HEK293 (cell line): ENCODE data around the gene CISH.

Source experiments
- CTCF ChIA-PET: fragments of 350-600 bp; formaldehyde crosslinking; extraction: SDS; loops from one replicate; lab custom pipeline; 2021; ENCODE audit warnings: antibody characterized with exemption; lab: Yijun Ruan, JAX
- POLR2A ChIA-PET: fragments of 300-600 bp; formaldehyde crosslinking; extraction: SDS; loops from one replicate; lab custom pipeline; 2020; ENCODE audit warnings: antibody characterized with exemption, inconsistent platforms; lab: Yijun Ruan, JAX
- H3K27ac ChIP-seq: fragments of 200-500 bp; sonication (Bioruptor generic); 2 replicates; pipeline ENCODE4 v1.5.1; 2014; ENCODE audit warnings: low read depth, low read length, control low read depth, inconsistent platforms; ENCODE audit errors: extremely low read depth
- H3K36me3 ChIP-seq, 2 experiments: fragments of 200-500 bp in 1 of 2; sonication (Bioruptor generic) in 1 of 2; 1 replicate in 1 of 2; 2 replicates in 1 of 2; pipeline ENCODE4 v1.5.1; 2014 to 2017; ENCODE audit warnings: inconsistent platforms in 2 of 2, low read length in 2 of 2; ENCODE audit not compliant: control insufficient read depth in 2 of 2, insufficient read depth in 1 of 2
- H3K4me1 ChIP-seq: fragments of 200-500 bp; sonication (Bioruptor generic); 2 replicates; pipeline ENCODE4 v1.5.1; 2014; ENCODE audit warnings: mild to moderate bottlenecking, low read length, inconsistent platforms; ENCODE audit not compliant: control insufficient read depth, insufficient read depth
- H3K4me3 ChIP-seq: 2 replicates; pipeline ENCODE4 v1.5.1; 2011; ENCODE audit warnings: low read depth, mild to moderate bottlenecking, control low read depth, low read length, moderate library complexity
- H3K9me3 ChIP-seq: fragments of 200-500 bp; sonication (Bioruptor generic); 2 replicates; pipeline ENCODE4 v1.5.1; 2014; ENCODE audit warnings: low read depth, low read length, inconsistent platforms; ENCODE audit not compliant: control insufficient read depth, insufficient read depth
- BCL11B ChIP-seq: fragments of 450-650 bp; formaldehyde crosslinking; IDR thresholded peaks from 2 replicates; pipeline ENCODE4 v1.5.1; 2016; ENCODE audit warnings: low read depth, missing biosample characterization, missing genetic modification characterization
- HOXD13 ChIP-seq: sonication (generic); formaldehyde crosslinking; IDR thresholded peaks from 2 replicates; pipeline ENCODE4 v1.8.0; 2022; ENCODE audit warnings: missing genetic modification reagents, borderline replicate concordance
- KLF16 ChIP-seq: fragments of 450-650 bp; formaldehyde crosslinking; IDR thresholded peaks from 2 replicates; pipeline ENCODE4 v1.5.1; 2017; ENCODE audit warnings: missing biosample characterization, missing genetic modification characterization
- SALL2 ChIP-seq: fragments of 450-650 bp; formaldehyde crosslinking; IDR thresholded peaks from 2 replicates; pipeline ENCODE4 v1.5.0; 2017; ENCODE audit warnings: missing biosample characterization, mild to moderate bottlenecking, missing genetic modification characterization, borderline replicate concordance
- SP2 ChIP-seq: fragments of 450-650 bp; formaldehyde crosslinking; IDR thresholded peaks from 2 replicates; pipeline ENCODE4 v1.5.1; 2016; ENCODE audit warnings: missing biosample characterization, missing genetic modification characterization
- WT1 ChIP-seq: fragments of 450-650 bp; formaldehyde crosslinking; IDR thresholded peaks from 2 replicates; pipeline ENCODE4 v1.5.1; 2016; ENCODE audit warnings: missing biosample characterization, missing genetic modification characterization
- ZNF112 ChIP-seq: fragments of 450-650 bp; formaldehyde crosslinking; IDR thresholded peaks from 2 replicates; pipeline ENCODE4 v1.5.0; 2017; ENCODE audit warnings: missing biosample characterization, missing genetic modification characterization
- ZNF140 ChIP-seq: fragments of 450-650 bp; formaldehyde crosslinking; IDR thresholded peaks from 2 replicates; pipeline ENCODE4 v1.5.1; 2016; ENCODE audit warnings: missing biosample characterization, missing genetic modification characterization
- ZNF157 ChIP-seq: fragments of 450-650 bp; formaldehyde crosslinking; IDR thresholded peaks from 2 replicates; pipeline ENCODE4 v1.5.1; 2016; ENCODE audit warnings: missing biosample characterization, missing genetic modification characterization
- ZNF16 ChIP-seq: fragments of 450-650 bp; formaldehyde crosslinking; IDR thresholded peaks from 2 replicates; pipeline ENCODE4 v1.5.1; 2016; ENCODE audit warnings: low read depth, missing biosample characterization, missing genetic modification characterization
- ZNF302 ChIP-seq: fragments of 450-650 bp; formaldehyde crosslinking; IDR thresholded peaks from 2 replicates; pipeline ENCODE4 v1.5.1; 2016; ENCODE audit warnings: missing biosample characterization, missing genetic modification characterization, low read depth
- ZNF324 ChIP-seq: fragments of 450-650 bp; formaldehyde crosslinking; IDR thresholded peaks from 2 replicates; pipeline ENCODE4 v1.5.1; 2016; ENCODE audit warnings: missing biosample characterization, missing genetic modification characterization
- ZNF571 ChIP-seq: fragments of 450-650 bp; formaldehyde crosslinking; IDR thresholded peaks from 2 replicates; pipeline ENCODE4 v1.5.0; 2017; ENCODE audit warnings: missing biosample characterization, missing genetic modification characterization
- ZNF623 ChIP-seq: fragments of 450-650 bp; formaldehyde crosslinking; IDR thresholded peaks from 2 replicates; pipeline ENCODE4 v1.5.1; 2016; ENCODE audit warnings: missing biosample characterization, missing genetic modification characterization
- ZNF664 ChIP-seq: fragments of 450-650 bp; formaldehyde crosslinking; IDR thresholded peaks from 2 replicates; pipeline ENCODE4 v1.5.1; 2016; ENCODE audit warnings: missing biosample characterization, missing genetic modification characterization
- ZXDB ChIP-seq: fragments of 450-650 bp; formaldehyde crosslinking; IDR thresholded peaks from 2 replicates; pipeline ENCODE4 v1.5.1; 2016; ENCODE audit warnings: missing biosample characterization, missing genetic modification characterization
- TF ChIP-seq, protein P1 (sequence below): fragments of 450-650 bp; formaldehyde crosslinking; IDR thresholded peaks from 2 replicates; pipeline ENCODE4 v1.5.1; 2016; ENCODE audit warnings: missing biosample characterization, missing genetic modification characterization
- TF ChIP-seq, protein P2 (sequence below): fragments of 450-650 bp; formaldehyde crosslinking; IDR thresholded peaks from 2 replicates; pipeline ENCODE4 v1.5.1; 2016; ENCODE audit warnings: missing biosample characterization, missing genetic modification characterization
- TF ChIP-seq, protein P3 (sequence below): fragments of 450-650 bp; formaldehyde crosslinking; IDR thresholded peaks from 2 replicates; pipeline ENCODE4 v1.5.1; 2016; ENCODE audit warnings: missing biosample characterization, missing genetic modification characterization
- TF ChIP-seq, protein P4 (sequence below): fragments of 450-650 bp; formaldehyde crosslinking; IDR thresholded peaks from 2 replicates; pipeline ENCODE4 v1.5.1; 2016; ENCODE audit warnings: missing biosample characterization, missing genetic modification characterization
- TF ChIP-seq, protein P5 (sequence below): fragments of 450-650 bp; formaldehyde crosslinking; IDR thresholded peaks from 2 replicates; pipeline ENCODE4 v1.5.1; 2016; ENCODE audit warnings: missing biosample characterization, missing genetic modification characterization, borderline replicate concordance
- TF ChIP-seq, protein P6 (sequence below): fragments of 450-650 bp; formaldehyde crosslinking; IDR thresholded peaks from 2 replicates; pipeline ENCODE4 v1.5.1; 2016; ENCODE audit warnings: missing biosample characterization, missing genetic modification characterization
- TF ChIP-seq, protein P7 (sequence below): fragments of 450-650 bp; formaldehyde crosslinking; IDR thresholded peaks from 2 replicates; pipeline ENCODE4 v1.5.1; 2016; ENCODE audit warnings: missing biosample characterization, missing genetic modification characterization
- TF ChIP-seq, protein P8 (sequence below): fragments of 450-650 bp; formaldehyde crosslinking; IDR thresholded peaks from 2 replicates; pipeline ENCODE4 v1.5.1; 2016; ENCODE audit warnings: missing biosample characterization, missing genetic modification characterization

CISH gene

DNA sequence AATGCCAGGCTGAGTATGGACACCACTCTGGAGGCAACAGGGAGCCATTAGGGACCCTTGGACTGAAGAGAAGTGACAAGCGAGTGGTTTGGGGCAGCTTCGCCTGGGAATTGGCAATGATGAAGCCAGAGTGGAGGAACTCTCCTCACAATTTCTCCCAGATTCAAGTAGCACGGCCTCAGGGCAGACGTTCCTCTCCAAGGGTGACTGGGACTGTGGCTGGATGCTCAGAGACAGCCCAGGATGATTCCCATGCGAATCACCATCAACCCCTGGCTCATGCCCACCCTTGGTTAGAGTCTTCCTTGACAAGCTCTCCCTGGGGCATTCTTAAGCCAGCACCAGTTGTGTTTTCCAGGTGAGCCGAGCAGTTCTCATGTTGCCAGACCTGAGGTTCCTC is 46.8 kb upstream of the CISH start (continued):
- TF ChIP-seq, protein P1, sequence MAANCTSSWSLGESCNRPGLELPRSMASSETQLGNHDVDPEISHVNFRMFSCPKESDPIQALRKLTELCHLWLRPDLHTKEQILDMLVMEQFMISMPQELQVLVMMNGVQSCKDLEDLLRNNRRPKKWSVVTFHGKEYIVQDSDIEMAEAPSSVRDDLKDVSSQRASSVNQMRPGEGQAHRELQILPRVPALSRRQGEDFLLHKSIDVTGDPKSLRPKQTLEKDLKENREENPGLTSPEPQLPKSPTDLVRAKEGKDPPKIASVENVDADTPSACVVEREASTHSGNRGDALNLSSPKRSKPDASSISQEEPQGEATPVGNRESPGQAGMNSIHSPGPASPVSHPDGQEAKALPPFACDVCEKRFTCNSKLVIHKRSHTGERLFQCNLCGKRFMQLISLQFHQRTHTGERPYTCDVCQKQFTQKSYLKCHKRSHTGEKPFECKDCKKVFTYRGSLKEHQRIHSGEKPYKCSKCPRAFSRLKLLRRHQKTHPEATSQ (tag by site-specific recombination) = no peak
- TF ChIP-seq ZNF571 (tag by site-specific recombination) = no peak
- TF ChIP-seq SP2 = no peak
- TF ChIP-seq, protein P2, sequence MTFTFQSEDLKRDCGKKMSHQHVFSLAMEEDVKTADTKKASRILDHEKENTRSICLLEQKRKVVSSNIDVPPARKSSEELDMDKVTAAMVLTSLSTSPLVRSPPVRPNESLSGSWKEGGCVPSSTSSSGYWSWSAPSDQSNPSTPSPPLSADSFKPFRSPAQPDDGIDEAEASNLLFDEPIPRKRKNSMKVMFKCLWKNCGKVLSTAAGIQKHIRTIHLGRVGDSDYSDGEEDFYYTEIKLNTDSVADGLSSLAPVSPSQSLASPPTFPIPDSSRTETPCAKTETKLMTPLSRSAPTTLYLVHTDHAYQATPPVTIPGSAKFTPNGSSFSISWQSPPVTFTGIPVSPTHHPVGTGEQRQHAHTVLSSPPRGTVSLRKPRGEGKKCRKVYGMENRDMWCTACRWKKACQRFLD = no peak
- TF ChIP-seq HOXD13 (CRISPR knock-in tag) = no peak
- no peak for TF ChIP-seq ZNF157
- TF ChIP-seq, protein P3, sequence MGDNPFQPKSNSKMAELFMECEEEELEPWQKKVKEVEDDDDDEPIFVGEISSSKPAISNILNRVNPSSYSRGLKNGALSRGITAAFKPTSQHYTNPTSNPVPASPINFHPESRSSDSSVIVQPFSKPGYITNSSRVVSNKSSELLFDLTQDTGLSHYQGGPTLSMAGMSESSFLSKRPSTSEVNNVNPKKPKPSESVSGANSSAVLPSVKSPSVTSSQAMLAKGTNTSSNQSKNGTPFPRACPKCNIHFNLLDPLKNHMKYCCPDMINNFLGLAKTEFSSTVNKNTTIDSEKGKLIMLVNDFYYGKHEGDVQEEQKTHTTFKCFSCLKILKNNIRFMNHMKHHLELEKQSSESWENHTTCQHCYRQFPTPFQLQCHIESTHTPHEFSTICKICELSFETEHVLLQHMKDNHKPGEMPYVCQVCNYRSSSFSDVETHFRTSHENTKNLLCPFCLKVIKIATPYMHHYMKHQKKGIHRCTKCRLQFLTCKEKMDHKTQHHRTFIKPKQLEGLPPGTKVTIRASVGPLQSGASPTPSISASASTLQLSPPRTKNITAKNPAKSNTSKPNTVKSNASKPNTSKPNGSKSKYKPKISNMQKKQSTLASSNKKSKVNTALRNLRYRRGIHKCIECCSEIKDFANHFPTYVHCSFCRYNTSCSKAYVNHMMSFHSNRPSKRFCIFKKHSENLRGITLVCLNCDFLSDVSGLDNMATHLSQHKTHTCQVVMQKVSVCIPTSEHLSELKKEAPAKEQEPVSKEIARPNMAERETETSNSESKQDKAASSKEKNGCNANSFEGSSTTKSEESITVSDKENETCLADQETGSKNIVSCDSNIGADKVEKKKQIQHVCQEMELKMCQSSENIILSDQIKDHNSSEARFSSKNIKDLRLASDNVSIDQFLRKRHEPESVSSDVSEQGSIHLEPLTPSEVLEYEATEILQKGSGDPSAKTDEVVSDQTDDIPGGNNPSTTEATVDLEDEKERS (tag by site-specific recombination) = no peak
- TF ChIP-seq ZNF112 (tag by site-specific recombination) = no peak
- no peak for TF ChIP-seq SALL2
- TF ChIP-seq ZNF302 = no peak
- no peak for TF ChIP-seq ZNF16 (tag by site-specific recombination)
- no peak for TF ChIP-seq ZNF324

DNA sequence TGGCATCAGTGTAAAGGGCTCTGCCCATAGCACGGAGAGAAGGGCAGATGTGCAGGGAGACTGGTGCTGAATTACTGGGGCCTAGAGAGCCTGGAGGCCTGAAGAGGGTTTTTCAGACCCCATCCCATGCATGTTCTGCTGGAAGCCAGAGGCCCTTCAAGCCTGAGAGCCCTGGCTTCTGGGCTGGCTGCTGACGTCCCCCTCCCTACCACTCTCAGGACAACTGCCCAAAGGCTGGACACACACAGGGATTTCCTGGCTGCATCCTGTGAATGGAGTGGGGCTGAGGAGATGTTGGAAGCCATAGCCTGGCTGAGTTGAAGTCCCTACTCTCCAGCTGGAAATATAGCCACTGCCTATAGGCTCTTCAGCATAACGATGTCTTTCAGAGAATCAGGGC is 46.2 kb upstream of the CISH start:
- POLR2A ChIA-PET = no interaction called here
- CTCF ChIA-PET = interaction anchor here (1.0 kb wide), 1 partner anchor 42 kb away, joined by 4 read pairs; no protein-coding TSS in a partner anchor
- H3K9me3 ChIP-seq = no peaks in the 10 kb centered on the region
- TF ChIP-seq, protein P4, sequence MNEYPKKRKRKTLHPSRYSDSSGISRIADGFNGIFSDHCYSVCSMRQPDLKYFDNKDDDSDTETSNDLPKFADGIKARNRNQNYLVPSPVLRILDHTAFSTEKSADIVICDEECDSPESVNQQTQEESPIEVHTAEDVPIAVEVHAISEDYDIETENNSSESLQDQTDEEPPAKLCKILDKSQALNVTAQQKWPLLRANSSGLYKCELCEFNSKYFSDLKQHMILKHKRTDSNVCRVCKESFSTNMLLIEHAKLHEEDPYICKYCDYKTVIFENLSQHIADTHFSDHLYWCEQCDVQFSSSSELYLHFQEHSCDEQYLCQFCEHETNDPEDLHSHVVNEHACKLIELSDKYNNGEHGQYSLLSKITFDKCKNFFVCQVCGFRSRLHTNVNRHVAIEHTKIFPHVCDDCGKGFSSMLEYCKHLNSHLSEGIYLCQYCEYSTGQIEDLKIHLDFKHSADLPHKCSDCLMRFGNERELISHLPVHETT = no peak
- TF ChIP-seq, protein P5, sequence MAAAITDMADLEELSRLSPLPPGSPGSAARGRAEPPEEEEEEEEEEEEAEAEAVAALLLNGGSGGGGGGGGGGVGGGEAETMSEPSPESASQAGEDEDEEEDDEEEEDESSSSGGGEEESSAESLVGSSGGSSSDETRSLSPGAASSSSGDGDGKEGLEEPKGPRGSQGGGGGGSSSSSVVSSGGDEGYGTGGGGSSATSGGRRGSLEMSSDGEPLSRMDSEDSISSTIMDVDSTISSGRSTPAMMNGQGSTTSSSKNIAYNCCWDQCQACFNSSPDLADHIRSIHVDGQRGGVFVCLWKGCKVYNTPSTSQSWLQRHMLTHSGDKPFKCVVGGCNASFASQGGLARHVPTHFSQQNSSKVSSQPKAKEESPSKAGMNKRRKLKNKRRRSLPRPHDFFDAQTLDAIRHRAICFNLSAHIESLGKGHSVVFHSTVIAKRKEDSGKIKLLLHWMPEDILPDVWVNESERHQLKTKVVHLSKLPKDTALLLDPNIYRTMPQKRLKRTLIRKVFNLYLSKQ (tag by site-specific recombination) = no peak
- TF ChIP-seq ZXDB (no peak), ZNF140 (tag by site-specific recombination) (no peak), ZNF664 (tag by site-specific recombination) (no peak), ZNF623 (tag by site-specific recombination) (no peak), BCL11B (tag by site-specific recombination) (no peak), WT1 (tag by site-specific recombination) (no peak), KLF16 (tag by site-specific recombination) (no peak)
- TF ChIP-seq, protein P6, sequence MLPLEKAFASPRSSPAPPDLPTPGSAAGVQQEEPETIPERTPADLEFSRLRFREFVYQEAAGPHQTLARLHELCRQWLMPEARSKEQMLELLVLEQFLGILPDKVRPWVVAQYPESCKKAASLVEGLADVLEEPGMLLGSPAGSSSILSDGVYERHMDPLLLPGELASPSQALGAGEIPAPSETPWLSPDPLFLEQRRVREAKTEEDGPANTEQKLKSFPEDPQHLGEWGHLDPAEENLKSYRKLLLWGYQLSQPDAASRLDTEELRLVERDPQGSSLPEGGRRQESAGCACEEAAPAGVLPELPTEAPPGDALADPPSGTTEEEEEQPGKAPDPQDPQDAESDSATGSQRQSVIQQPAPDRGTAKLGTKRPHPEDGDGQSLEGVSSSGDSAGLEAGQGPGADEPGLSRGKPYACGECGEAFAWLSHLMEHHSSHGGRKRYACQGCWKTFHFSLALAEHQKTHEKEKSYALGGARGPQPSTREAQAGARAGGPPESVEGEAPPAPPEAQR = no peak
- TF ChIP-seq, protein P7, sequence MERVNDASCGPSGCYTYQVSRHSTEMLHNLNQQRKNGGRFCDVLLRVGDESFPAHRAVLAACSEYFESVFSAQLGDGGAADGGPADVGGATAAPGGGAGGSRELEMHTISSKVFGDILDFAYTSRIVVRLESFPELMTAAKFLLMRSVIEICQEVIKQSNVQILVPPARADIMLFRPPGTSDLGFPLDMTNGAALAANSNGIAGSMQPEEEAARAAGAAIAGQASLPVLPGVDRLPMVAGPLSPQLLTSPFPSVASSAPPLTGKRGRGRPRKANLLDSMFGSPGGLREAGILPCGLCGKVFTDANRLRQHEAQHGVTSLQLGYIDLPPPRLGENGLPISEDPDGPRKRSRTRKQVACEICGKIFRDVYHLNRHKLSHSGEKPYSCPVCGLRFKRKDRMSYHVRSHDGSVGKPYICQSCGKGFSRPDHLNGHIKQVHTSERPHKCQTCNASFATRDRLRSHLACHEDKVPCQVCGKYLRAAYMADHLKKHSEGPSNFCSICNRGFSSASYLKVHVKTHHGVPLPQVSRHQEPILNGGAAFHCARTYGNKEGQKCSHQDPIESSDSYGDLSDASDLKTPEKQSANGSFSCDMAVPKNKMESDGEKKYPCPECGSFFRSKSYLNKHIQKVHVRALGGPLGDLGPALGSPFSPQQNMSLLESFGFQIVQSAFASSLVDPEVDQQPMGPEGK (tag by site-specific recombination) = no peak
- TF ChIP-seq, protein P8, sequence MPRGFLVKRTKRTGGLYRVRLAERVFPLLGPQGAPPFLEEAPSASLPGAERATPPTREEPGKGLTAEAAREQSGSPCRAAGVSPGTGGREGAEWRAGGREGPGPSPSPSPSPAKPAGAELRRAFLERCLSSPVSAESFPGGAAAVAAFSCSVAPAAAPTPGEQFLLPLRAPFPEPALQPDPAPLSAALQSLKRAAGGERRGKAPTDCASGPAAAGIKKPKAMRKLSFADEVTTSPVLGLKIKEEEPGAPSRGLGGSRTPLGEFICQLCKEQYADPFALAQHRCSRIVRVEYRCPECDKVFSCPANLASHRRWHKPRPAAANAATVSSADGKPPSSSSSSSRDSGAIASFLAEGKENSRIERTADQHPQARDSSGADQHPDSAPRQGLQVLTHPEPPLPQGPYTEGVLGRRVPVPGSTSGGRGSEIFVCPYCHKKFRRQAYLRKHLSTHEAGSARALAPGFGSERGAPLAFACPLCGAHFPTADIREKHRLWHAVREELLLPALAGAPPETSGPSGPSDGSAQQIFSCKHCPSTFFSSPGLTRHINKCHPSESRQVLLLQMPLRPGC (tag by site-specific recombination) = no peak

More for the DNA sequence above, 46.2 kb upstream of the CISH start:
- Histone ChIP-seq H3K4me3 (no peak overlapping the region), H3K27ac (no peak overlapping the region), H3K4me1 (no peaks in the 10 kb centered on the region), H3K36me3 (no peaks in the 10 kb centered on the region)
